Measurements from ENCODE around the gene SPACA5. TPM values are rescaled to one million over a fixed set of nuclear protein-coding genes. Genes with fewer than 3 reads are reported as not detected.

SPACA5 gene
- total RNA-seq: not detected in 2 replicates

GRCh38 chrX:48006688-48007087 is at the start of gene SPACA5:
TSS of gene SPACA5 (plus strand) at chrX:48006988. CDS start at chrX:48007803, 815 bp downstream.

GRCh38 chrX:48003758-48004457 is 2.9 kb upstream of the SPACA5 start, which contains the start of gene ZNF182:
TSS of gene ZNF182 (minus strand) at chrX:48003989. CDS start at chrX:48002609, 1,380 bp downstream.

Other genes with a start within 250 kb of the SPACA5 start
- gene ZNF81, start 170.1 kb upstream of the SPACA5 start, total RNA-seq: 2.7 and 3.5 TPM in 2 replicates
- gene ZNF182, start 3.0 kb upstream of the SPACA5 start, total RNA-seq: 1.9 and 2.7 TPM in 2 replicates
- 1.4 and 1.9 TPM in 2 replicates for gene ZNF630, start 64.7 kb downstream of the SPACA5 start, total RNA-seq
- not detected in 2 replicates for gene SPACA5B, start 123.6 kb downstream of the SPACA5 start, total RNA-seq
- gene SSX5, start 189.8 kb downstream of the SPACA5 start, total RNA-seq: not detected in 2 replicates
- gene SSX1, start 248.4 kb downstream of the SPACA5 start, total RNA-seq: not detected in 2 replicates